Measurements from ENCODE around the gene IL1RN.

DNA sequence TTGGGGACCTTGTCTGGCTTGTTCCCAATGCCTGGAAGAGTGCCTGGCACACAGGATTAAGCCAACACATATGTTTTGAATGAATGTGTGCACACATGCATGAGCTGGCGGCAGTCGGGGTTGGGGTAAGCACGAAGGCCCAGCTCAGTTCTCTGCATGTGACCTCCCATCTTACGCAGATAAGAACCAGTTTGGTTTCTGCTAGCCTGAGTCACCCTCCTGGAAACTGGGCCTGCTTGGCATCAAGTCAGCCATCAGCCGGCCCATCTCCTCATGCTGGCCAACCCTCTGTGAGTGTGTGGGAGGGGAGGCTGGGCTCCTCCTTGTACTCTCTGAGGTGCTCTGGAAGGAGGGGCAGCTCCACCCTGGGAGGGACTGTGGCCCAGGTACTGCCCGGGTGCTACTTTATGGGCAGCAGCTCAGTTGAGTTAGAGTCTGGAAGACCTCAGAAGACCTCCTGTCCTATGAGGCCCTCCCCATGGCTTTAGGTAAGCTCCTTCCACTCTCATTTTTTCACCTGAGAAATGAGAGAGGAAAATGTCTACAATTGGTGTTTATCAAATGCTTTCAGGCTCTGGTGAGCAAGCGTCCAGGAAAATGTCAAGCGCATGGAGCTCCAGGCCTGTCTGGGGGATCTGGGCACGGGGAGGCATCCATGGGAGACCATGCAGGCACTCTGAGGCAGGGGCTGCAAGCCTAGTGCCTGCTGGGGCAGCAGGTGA is 9.7 kb upstream of the IL1RN start:
- no peak for TF ChIP-seq MXI1 (conservative IDR thresholded peaks at IDR 0.05; ENCODE audit: poor library complexity, severe bottlenecking)
- TF ChIP-seq, protein P1, sequence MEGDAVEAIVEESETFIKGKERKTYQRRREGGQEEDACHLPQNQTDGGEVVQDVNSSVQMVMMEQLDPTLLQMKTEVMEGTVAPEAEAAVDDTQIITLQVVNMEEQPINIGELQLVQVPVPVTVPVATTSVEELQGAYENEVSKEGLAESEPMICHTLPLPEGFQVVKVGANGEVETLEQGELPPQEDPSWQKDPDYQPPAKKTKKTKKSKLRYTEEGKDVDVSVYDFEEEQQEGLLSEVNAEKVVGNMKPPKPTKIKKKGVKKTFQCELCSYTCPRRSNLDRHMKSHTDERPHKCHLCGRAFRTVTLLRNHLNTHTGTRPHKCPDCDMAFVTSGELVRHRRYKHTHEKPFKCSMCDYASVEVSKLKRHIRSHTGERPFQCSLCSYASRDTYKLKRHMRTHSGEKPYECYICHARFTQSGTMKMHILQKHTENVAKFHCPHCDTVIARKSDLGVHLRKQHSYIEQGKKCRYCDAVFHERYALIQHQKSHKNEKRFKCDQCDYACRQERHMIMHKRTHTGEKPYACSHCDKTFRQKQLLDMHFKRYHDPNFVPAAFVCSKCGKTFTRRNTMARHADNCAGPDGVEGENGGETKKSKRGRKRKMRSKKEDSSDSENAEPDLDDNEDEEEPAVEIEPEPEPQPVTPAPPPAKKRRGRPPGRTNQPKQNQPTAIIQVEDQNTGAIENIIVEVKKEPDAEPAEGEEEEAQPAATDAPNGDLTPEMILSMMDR (IDR thresholded peaks at IDR 0.05; ENCODE audit: poor library complexity, severe bottlenecking) = no peak
- no peak for TF ChIP-seq EP300 (conservative IDR thresholded peaks at IDR 0.05; ENCODE audit: poor library complexity, severe bottlenecking)
- TF ChIP-seq EZH2 (IDR thresholded peaks at IDR 0.05; ENCODE audit: borderline replicate concordance, insufficient read depth, low read length, poor library complexity, severe bottlenecking) = no peak
- TF ChIP-seq POLR2AphosphoS5 (IDR thresholded peaks at IDR 0.05) = no peak
- no peak for TF ChIP-seq SMC3 (conservative IDR thresholded peaks at IDR 0.05; ENCODE audit: poor library complexity)
- TF ChIP-seq TAF1 (IDR thresholded peaks at IDR 0.05; ENCODE audit: low read depth) = no peak
- TF ChIP-seq, protein P2, sequence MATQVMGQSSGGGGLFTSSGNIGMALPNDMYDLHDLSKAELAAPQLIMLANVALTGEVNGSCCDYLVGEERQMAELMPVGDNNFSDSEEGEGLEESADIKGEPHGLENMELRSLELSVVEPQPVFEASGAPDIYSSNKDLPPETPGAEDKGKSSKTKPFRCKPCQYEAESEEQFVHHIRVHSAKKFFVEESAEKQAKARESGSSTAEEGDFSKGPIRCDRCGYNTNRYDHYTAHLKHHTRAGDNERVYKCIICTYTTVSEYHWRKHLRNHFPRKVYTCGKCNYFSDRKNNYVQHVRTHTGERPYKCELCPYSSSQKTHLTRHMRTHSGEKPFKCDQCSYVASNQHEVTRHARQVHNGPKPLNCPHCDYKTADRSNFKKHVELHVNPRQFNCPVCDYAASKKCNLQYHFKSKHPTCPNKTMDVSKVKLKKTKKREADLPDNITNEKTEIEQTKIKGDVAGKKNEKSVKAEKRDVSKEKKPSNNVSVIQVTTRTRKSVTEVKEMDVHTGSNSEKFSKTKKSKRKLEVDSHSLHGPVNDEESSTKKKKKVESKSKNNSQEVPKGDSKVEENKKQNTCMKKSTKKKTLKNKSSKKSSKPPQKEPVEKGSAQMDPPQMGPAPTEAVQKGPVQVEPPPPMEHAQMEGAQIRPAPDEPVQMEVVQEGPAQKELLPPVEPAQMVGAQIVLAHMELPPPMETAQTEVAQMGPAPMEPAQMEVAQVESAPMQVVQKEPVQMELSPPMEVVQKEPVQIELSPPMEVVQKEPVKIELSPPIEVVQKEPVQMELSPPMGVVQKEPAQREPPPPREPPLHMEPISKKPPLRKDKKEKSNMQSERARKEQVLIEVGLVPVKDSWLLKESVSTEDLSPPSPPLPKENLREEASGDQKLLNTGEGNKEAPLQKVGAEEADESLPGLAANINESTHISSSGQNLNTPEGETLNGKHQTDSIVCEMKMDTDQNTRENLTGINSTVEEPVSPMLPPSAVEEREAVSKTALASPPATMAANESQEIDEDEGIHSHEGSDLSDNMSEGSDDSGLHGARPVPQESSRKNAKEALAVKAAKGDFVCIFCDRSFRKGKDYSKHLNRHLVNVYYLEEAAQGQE (IDR thresholded peaks at IDR 0.05; ENCODE audit: borderline replicate concordance) = no peak
- TF ChIP-seq RAD21 (conservative IDR thresholded peaks at IDR 0.05) = no peak

Data from neural cell (in vitro differentiated cells).